SU-DHL-6 (cell line): ENCODE data around the gene MEIOSIN.

ENCODE experiments used
- CTCF ChIP-seq: fragments of 200-600 bp; sonication (generic); IDR thresholded peaks from one replicate; pipeline ENCODE4 v1.5.1; 2017; ENCODE audit warnings: antibody characterized with exemption, mild to moderate bottlenecking, low read length, moderate library complexity; ENCODE audit not compliant: insufficient read depth, poor library complexity, severe bottlenecking
- EZH2phosphoT487 ChIP-seq: fragments of 200-600 bp; sonication (generic), shearing (Covaris generic); conservative IDR thresholded peaks from 2 replicates; pipeline ENCODE4 v1.6.1; 2018; ENCODE audit warnings: mild to moderate bottlenecking, antibody characterized with exemption, low read length, moderate library complexity, mixed read lengths

DNA sequence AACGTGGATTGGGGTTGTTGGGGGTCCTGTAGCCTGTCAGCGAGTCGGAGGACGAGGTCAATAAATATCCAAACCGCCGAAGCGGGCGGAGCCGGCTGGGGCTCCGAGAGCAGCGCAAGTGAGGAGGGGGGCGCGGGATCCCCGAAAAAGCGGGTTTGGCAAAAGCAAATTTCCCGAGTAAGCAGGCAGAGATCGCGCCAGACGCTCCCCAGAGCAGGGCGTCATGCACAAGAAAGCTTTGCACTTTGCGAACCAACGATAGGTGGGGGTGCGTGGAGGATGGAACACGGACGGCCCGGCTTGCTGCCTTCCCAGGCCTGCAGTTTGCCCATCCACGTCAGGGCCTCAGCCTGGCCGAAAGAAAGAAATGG is 36.6 kb downstream of the MEIOSIN start:
- TF ChIP-seq CTCF (no peak), EZH2phosphoT487 (no peak)
